K562 (cell line): ENCODE data around the gene LRP10. TPM values are rescaled to one million over a fixed set of nuclear protein-coding genes. Genes with fewer than 3 reads are reported as not detected.

Experiments
- ATF3 ChIP-seq, 2 experiments: fragments of 450-650 bp in 1 of 2; sonication (generic) in 1 of 2; formaldehyde crosslinking in 1 of 2; IDR thresholded peaks in 1 of 2; conservative IDR thresholded peaks in 1 of 2; 2 replicates each; pipeline versions ENCODE4 v1.6.1 to v1.8.1; 2016 to 2023; ENCODE audit warnings: mild to moderate bottlenecking in 2 of 2, moderate library complexity in 2 of 2, inconsistent platforms in 1 of 2, missing genetic modification reagents in 1 of 2
- CBX8 ChIP-seq: fragments of 200-600 bp; sonication (generic); IDR thresholded peaks from 2 replicates; pipeline ENCODE4 v1.6.1; 2012; ENCODE audit warnings: borderline replicate concordance, mixed run types, low read depth, mild to moderate bottlenecking, moderate library complexity, mixed read lengths, low read length, control low read depth, inconsistent platforms; ENCODE audit not compliant: poor library complexity, severe bottlenecking; ENCODE audit errors: extremely low read depth
- ELF4 ChIP-seq: fragments of 450-650 bp; formaldehyde crosslinking; IDR thresholded peaks from 2 replicates; pipeline ENCODE4 v1.4.0; 2022; ENCODE audit warnings: missing genetic modification characterization
- EP300 ChIP-seq: IDR thresholded peaks from 2 replicates; pipeline ENCODE4 v1.6.1; 2012; ENCODE audit warnings: low read length, improper control_type of control experiment
- FOXO4 ChIP-seq: fragments of 450-650 bp; formaldehyde crosslinking; IDR thresholded peaks from 2 replicates; pipeline ENCODE4 v1.4.0; 2020; ENCODE audit warnings: mild to moderate bottlenecking, moderate library complexity
- IRF2 ChIP-seq: sonication (generic); formaldehyde crosslinking; IDR thresholded peaks from 2 replicates; pipeline ENCODE4 v1.8.1; 2022; ENCODE audit warnings: mild to moderate bottlenecking, missing genetic modification reagents
- KDM2B ChIP-seq: fragments of 250-450 bp; sonication (Bioruptor Pico); IDR thresholded peaks from 2 replicates; pipeline ENCODE4 v1.8.0; 2021; ENCODE audit warnings: mild to moderate bottlenecking, moderate library complexity
- SMARCA5 ChIP-seq: fragments of 450-650 bp; IDR thresholded peaks from 2 replicates; pipeline ENCODE4 v1.6.1; 2016
- SNIP1 ChIP-seq: fragments of 450-650 bp; IDR thresholded peaks from 2 replicates; pipeline ENCODE4 v1.7.1; 2017; ENCODE audit warnings: low read depth, mild to moderate bottlenecking
- ZNF3 ChIP-seq: fragments of 250-450 bp; sonication (Bioruptor Pico); IDR thresholded peaks from 2 replicates; pipeline ENCODE4 v1.5.0; 2021; ENCODE audit warnings: mild to moderate bottlenecking, moderate library complexity
- ZNF518B ChIP-seq: fragments of 250-450 bp; sonication (Bioruptor Pico); IDR thresholded peaks from 2 replicates; pipeline ENCODE4 v1.5.0; 2021; ENCODE audit warnings: mild to moderate bottlenecking, moderate library complexity
- polyA plus RNA-seq, 8 experiments: library from polyadenylated mRNA; depleted of rRNA in 4 of 8; stranded (reverse) in 5 of 8; unstranded in 3 of 8; fragments of >200 nt; fragmentation: Nextera tagmentation in 2 of 8; fragmentation: Illumina TruSeq in 1 of 8; extraction: Ambion mirVana in 2 of 8; extraction: Trizol in 1 of 8; gene quantifications; 2 replicates each; pipeline versions ENCODE4 v1.2.1 to v1.2.3, GENCODE V29; 2011 to 2014; ENCODE audit warnings: inconsistent platforms in 1 of 8, missing spikeins in 1 of 8
- total RNA-seq, 7 experiments: library from RNA; depleted of rRNA in 6 of 7; stranded (reverse); fragments of >200 nt in 6 of 7; fragmentation: Illumina TruSeq in 2 of 7; extraction: Trizol in 2 of 7; gene quantifications; 2 replicates each; pipeline versions ENCODE4 v1.2.1 to v1.2.3, GENCODE V29; 2011 to 2021; ENCODE audit warnings: low replicate concordance in 1 of 7
- TF ChIP-seq, protein P1 (sequence below): IDR thresholded peaks from 2 replicates; pipeline ENCODE4 v1.6.1; 2016; ENCODE audit warnings: missing genetic modification characterization, missing compliant biosample characterization
- TF ChIP-seq, protein P2 (sequence below): fragments of 250-450 bp; sonication (Bioruptor Pico); IDR thresholded peaks from 2 replicates; pipeline ENCODE4 v1.8.0; 2022; ENCODE audit warnings: moderate library complexity, mild to moderate bottlenecking, inconsistent platforms
- TF ChIP-seq, protein P3 (sequence below): IDR thresholded peaks from 2 replicates; pipeline ENCODE4 v1.6.1; 2012; ENCODE audit warnings: low read depth, low read length, improper control_type of control experiment, borderline replicate concordance

The LRP10 gene
- total and polyA plus RNA-seq, 9 of the 15 experiments (the other 6 are each of a cell fraction or from before 2014, with no cell fraction given): 1.3 to 45.5 (median 10.9) TPM

DNA sequence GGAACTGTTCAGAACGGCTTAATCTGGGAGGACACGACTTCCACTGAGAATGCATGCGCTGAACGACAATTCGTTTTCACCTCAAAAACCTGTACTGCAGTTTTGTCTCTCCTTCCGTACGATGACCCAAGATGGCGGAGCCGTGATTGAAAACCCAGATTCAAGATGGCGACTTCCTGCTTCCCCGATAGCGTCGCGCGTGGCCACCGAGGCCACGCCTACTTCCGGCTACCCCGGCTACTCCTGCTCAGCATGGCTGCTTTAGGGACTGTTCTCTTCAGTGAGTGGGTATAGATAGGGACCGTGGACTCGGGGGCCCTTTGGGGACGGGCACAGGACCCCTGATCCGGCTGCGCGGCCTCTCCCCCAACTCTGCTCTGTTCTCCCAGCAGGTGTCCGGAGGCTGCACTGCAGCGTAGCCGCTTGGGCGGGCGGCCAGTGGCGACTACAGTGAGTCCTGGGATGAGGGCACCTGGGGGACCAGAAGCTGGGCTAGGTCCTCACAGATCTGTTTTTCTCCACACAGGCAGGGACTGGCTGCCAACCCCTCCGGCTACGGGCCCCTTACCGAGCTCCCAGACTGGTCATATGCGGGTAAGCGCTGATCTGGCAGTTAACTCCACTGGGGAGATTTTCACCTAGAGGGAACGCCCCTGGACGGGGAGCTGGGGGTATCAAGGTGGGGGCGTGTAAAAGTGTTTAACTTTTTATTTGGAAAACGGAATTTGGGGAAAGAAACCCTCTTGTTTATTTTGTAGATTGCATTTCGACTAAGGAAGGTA, 41.7 kb upstream of the LRP10 start, which contains the start of gene MRPL52 (continued):
- TF ChIP-seq KDM2B (CRISPR knock-in tag) (no peak), IRF2 (CRISPR knock-in tag) (no peak), ZNF518B (CRISPR knock-in tag) (no peak), SNIP1 (no peak), FOXO4 (CRISPR knock-in tag) (no peak), CBX8 (no peak), ATF3 (IDR thresholded peaks at IDR 0.05) (no peak), ATF3 (CRISPR knock-in tag; conservative IDR thresholded peaks at IDR 0.05) (no peak), SMARCA5 (no peak), ELF4 (0 out of 2 replicates have a peak, but pooled peaks have one; percentile 54), EP300 (0 out of 2 replicates have a peak, but pooled peaks have one; percentile 17), ZNF3 (no peak)
- TF ChIP-seq, protein P1, sequence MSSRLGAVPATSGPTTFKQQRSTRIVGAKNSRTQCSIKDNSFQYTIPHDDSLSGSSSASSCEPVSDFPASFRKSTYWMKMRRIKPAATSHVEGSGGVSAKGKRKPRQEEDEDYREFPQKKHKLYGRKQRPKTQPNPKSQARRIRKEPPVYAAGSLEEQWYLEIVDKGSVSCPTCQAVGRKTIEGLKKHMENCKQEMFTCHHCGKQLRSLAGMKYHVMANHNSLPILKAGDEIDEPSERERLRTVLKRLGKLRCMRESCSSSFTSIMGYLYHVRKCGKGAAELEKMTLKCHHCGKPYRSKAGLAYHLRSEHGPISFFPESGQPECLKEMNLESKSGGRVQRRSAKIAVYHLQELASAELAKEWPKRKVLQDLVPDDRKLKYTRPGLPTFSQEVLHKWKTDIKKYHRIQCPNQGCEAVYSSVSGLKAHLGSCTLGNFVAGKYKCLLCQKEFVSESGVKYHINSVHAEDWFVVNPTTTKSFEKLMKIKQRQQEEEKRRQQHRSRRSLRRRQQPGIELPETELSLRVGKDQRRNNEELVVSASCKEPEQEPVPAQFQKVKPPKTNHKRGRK (tag): no peak
- TF ChIP-seq, protein P2, sequence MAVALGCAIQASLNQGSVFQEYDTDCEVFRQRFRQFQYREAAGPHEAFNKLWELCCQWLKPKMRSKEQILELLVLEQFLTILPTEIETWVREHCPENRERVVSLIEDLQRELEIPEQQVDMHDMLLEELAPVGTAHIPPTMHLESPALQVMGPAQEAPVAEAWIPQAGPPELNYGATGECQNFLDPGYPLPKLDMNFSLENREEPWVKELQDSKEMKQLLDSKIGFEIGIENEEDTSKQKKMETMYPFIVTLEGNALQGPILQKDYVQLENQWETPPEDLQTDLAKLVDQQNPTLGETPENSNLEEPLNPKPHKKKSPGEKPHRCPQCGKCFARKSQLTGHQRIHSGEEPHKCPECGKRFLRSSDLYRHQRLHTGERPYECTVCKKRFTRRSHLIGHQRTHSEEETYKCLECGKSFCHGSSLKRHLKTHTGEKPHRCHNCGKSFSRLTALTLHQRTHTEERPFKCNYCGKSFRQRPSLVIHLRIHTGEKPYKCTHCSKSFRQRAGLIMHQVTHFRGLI (CRISPR knock-in tag): no peak
- TF ChIP-seq, protein P3, sequence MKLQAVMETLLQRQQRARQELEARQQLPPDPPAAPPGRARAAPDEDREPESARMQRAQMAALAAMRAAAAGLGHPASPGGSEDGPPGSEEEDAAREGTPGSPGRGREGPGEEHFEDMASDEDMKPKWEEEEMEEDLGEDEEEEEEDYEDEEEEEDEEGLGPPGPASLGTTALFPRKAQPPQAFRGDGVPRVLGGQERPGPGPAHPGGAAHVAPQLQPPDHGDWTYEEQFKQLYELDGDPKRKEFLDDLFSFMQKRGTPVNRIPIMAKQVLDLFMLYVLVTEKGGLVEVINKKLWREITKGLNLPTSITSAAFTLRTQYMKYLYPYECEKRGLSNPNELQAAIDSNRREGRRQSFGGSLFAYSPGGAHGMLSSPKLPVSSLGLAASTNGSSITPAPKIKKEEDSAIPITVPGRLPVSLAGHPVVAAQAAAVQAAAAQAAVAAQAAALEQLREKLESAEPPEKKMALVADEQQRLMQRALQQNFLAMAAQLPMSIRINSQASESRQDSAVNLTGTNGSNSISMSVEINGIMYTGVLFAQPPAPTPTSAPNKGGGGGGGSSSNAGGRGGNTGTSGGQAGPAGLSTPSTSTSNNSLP: no peak
